Vagina (tissue), 2 donors: Measurements from ENCODE around the gene IRGQ.
"Not testable (repeated sequence)": the region's sequence is repeated elsewhere in the genome, so short reads cannot be mapped to it uniquely, and the experiment has no call there.

Experiments used
- CTCF ChIP-seq, 3 experiments: fragments of 450-650 bp in 2 of 3; fragments of 200-600 bp in 1 of 3; sonication (generic) in 1 of 3; IDR thresholded peaks; one replicate each; pipeline ENCODE4 v1.5.1; 2017 to 2019; ENCODE audit warnings: antibody characterized with exemption in 3 of 3, mild to moderate bottlenecking in 2 of 3, moderate library complexity in 2 of 3
- POLR2A ChIP-seq, 2 donors: fragments of 450-650 bp; IDR thresholded peaks; one replicate each; pipeline ENCODE4 v1.6.1; 2017; ENCODE audit warnings: antibody characterized with exemption in 2 of 2, mild to moderate bottlenecking in 2 of 2, moderate library complexity in 2 of 2

- not testable (repeated sequence) for TF ChIP-seq CTCF, POLR2A (IDR thresholded peaks at IDR 0.05)
Observed at GRCh38 chr19:43600326-43600725, 4.4 kb upstream of the IRGQ start.
